ENCODE results near the gene CNTNAP2.
A peak's percentile ranks its signal among the peaks of the same experiment; 100 is the strongest.

CNTNAP2 gene

GRCh38 chr7:147833557-147833956 is 1717.0 kb downstream of the CNTNAP2 start:
- Histone ChIP-seq H3K9ac (no peak overlapping the region), H4K20me1 (ENCODE audit: insufficient read depth) (no peaks in the 10 kb centered on the region), H3K4me2 (no peak overlapping the region), H3K27me3 (ENCODE audit: insufficient read depth, low read depth) (no peaks in the 10 kb centered on the region), H3K79me2 (ENCODE audit: insufficient read depth, low read depth) (no peaks in the 10 kb centered on the region), H3K4me3 (IDR thresholded peaks at IDR 0.05; ENCODE audit: insufficient read depth, low read depth, low read length) (no peak overlapping the region), H2AFZ (ENCODE audit: low read depth) (0 out of 2 replicates have a peak overlapping the region, but pooled peaks have one; percentile 6), H3K4me1 (ENCODE audit: low read depth, poor library complexity, severe bottlenecking) (no peaks in the 10 kb centered on the region), H3K27ac (no peak overlapping the region), H3K36me3 (ENCODE audit: insufficient read depth) (no peaks in the 10 kb centered on the region)
- TF ChIP-seq CTCF (conservative IDR thresholded peaks at IDR 0.05; ENCODE audit: low read depth, low read length) = no peak

GRCh38 chr7:147833970-147834369 is 1717.4 kb downstream of the CNTNAP2 start:
- Histone ChIP-seq H3K27me3 (ENCODE audit: insufficient read depth, low read depth) (no peaks in the 10 kb centered on the region), H3K4me2 (no peak overlapping the region), H3K4me3 (IDR thresholded peaks at IDR 0.05; ENCODE audit: insufficient read depth, low read depth, low read length) (no peak overlapping the region), H3K36me3 (ENCODE audit: insufficient read depth) (no peaks in the 10 kb centered on the region), H4K20me1 (ENCODE audit: insufficient read depth) (no peaks in the 10 kb centered on the region), H3K9ac (no peak overlapping the region), H3K79me2 (ENCODE audit: insufficient read depth, low read depth) (no peaks in the 10 kb centered on the region), H3K27ac (no peak overlapping the region), H3K4me1 (ENCODE audit: low read depth, poor library complexity, severe bottlenecking) (no peaks in the 10 kb centered on the region), H2AFZ (ENCODE audit: low read depth) (no peak overlapping the region)
- TF ChIP-seq CTCF (conservative IDR thresholded peaks at IDR 0.05; ENCODE audit: low read depth, low read length) = no peak

- H4K20me1 ChIP-seq (ENCODE audit: insufficient read depth) = no peaks in the 10 kb centered on the region
- no peaks in the 10 kb centered on the region for H3K36me3 ChIP-seq (ENCODE audit: insufficient read depth)
- no peak overlapping the region for H3K9ac ChIP-seq
- H3K27ac ChIP-seq = no peak overlapping the region
- no peak overlapping the region for H2AFZ ChIP-seq (ENCODE audit: low read depth)
- no peaks in the 10 kb centered on the region for H3K4me1 ChIP-seq (ENCODE audit: low read depth, poor library complexity, severe bottlenecking)
- no peak overlapping the region for H3K4me3 ChIP-seq (IDR thresholded peaks at IDR 0.05; ENCODE audit: insufficient read depth, low read depth, low read length)
- no peak for TF ChIP-seq CTCF (conservative IDR thresholded peaks at IDR 0.05; ENCODE audit: low read depth, low read length)
- H3K4me2 ChIP-seq = no peak overlapping the region
- H3K79me2 ChIP-seq (ENCODE audit: insufficient read depth, low read depth) = no peaks in the 10 kb centered on the region
- no peaks in the 10 kb centered on the region for H3K27me3 ChIP-seq (ENCODE audit: insufficient read depth, low read depth)
Observed at GRCh38 chr7:147852833-147853232, 1736.2 kb downstream of the CNTNAP2 start.

- H3K4me2 ChIP-seq = no peak overlapping the region
- no peaks in the 10 kb centered on the region for H3K4me1 ChIP-seq (ENCODE audit: low read depth, poor library complexity, severe bottlenecking)
- no peak overlapping the region for H2AFZ ChIP-seq (ENCODE audit: low read depth)
- H3K9ac ChIP-seq = no peak overlapping the region
- H3K4me3 ChIP-seq (IDR thresholded peaks at IDR 0.05; ENCODE audit: insufficient read depth, low read depth, low read length) = no peak overlapping the region
- H3K36me3 ChIP-seq (ENCODE audit: insufficient read depth) = no peaks in the 10 kb centered on the region
- no peaks in the 10 kb centered on the region for H4K20me1 ChIP-seq (ENCODE audit: insufficient read depth)
- no peaks in the 10 kb centered on the region for H3K27me3 ChIP-seq (ENCODE audit: insufficient read depth, low read depth)
- H3K79me2 ChIP-seq (ENCODE audit: insufficient read depth, low read depth) = no peaks in the 10 kb centered on the region
- no peak overlapping the region for H3K27ac ChIP-seq
- TF ChIP-seq CTCF (conservative IDR thresholded peaks at IDR 0.05; ENCODE audit: low read depth, low read length) = no peak
Observed at GRCh38 chr7:147857152-147858140, 1740.8 kb downstream of the CNTNAP2 start.

Measured in KMS-11 (cell line).